HEK293 (cell line): ENCODE data around the gene PMAIP1.

Experiments used
- CTCF ChIP-seq: fragments of 450-650 bp; formaldehyde crosslinking; IDR thresholded peaks from 2 replicates; pipeline ENCODE4 v1.5.1; 2016; ENCODE audit warnings: missing biosample characterization, missing genetic modification characterization
- SETDB1 ChIP-seq: IDR thresholded peaks from one replicate; pipeline ENCODE4 v1.6.1; 2017; ENCODE audit warnings: mild to moderate bottlenecking, low read length, moderate library complexity, mixed read lengths; ENCODE audit not compliant: insufficient read length
- ZNF76 ChIP-seq: fragments of 450-650 bp; formaldehyde crosslinking; IDR thresholded peaks from 2 replicates; pipeline ENCODE4; 2016; ENCODE audit warnings: low read depth, missing biosample characterization, missing genetic modification characterization, borderline replicate concordance

DNA sequence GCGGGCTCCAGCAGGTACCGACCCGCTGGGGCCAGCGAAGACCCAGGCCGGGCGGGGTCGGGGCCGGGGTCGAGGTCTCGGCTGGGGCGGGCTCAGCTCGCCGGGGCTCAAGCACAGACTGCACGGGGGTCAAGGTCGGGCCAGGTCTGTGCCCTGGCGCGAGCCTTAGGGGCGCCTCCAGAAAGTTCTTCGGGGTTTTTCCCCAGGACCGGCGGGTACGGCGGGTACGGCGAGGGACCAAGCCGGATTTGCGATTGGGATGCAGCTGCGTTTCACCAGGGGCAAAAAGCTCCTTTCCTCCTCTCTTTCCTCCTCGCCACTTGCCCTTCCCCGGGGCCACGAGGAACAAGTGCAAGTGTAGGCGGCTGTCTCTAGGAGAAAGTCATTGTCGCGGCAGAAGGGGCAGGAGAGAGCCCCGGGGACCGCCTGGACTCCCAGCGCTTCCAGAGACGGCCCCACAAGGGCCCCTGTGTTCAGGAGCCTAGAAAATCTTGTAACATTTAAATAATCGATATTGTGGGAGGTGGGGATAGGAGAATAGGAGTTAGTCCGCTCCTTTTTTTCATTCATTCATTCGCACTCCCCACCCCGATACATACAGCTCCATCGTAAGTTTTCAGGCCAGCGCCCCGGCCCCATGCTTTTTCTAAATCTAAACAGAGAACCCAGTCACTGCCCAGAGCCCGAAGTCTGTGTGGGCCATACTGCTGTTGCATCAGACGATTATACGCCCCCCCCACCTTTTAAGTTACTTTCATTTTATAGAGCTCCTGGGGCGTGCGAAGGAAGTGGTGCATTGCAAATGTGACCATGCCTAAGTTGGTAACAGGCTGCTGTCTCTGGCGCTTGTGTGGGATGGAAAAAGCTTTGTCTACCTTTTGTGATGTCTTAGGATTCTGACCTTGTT lies 679 bp downstream of the PMAIP1 start:
- TF ChIP-seq ZNF76 (no peak), SETDB1 (no peak), CTCF (tag by site-specific recombination) (no peak)
